ENCODE results near the gene PAK5.

The PAK5 gene

DNA sequence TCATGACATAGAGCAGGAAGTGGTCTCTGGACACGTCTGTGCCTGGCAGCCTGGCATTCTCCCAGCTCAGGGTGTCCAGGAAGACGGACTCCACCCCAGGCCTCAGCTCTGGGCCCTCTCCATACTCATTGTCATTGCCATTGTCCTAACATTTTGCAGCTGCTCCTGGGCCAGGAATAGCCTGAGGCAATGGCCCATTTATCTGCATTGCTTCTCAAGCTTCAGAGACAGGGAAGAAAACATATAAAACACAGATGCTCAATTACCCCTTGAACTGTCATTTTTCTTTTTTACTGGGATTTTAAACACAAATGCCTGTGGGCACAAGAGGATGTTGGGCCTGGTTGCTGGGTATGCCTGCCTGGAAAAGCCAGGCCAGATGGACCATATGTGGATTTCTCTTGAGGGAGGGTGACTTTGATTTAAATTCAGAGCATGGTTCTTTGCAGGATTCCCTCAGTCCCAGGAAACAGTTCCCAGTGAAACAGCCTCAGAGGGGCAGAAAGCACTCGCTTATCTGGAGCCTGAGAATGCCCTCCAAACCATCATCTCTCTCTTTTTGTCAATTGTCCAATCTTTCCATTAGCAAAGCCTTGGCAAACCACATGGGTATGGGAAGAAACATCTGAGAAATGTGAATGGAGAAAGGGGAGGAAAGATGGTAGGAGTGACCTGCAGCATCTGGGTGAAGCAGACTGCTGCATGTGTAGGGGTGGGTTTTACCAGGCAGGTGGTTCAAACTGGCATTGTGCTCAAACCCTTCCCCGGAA lies 306.6 kb downstream of the PAK5 start:
- H3K4me3 ChIP-seq (ENCODE audit: low read depth, low read length), result no peak overlapping the region

DNA sequence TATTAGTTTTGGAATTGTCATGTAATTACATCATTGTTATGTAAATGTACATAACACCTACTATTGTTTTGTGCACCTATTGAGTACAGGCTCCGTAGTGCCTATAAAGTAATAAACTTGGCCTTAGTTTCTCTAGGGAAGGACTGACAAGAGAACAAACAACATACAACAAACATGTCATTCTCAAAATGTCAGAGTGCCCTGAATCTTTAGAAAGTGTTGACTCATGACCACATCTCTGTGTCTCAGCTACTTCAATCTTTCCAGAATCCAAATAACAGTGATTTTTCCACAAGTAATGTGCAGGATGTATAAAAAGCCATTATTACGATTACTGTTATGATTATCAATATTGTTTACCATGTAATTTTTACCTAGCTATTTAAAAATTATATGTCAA lies 307.3 kb downstream of the PAK5 start:
- H3K4me3 ChIP-seq (ENCODE audit: low read depth, low read length), result no peak overlapping the region

DNA sequence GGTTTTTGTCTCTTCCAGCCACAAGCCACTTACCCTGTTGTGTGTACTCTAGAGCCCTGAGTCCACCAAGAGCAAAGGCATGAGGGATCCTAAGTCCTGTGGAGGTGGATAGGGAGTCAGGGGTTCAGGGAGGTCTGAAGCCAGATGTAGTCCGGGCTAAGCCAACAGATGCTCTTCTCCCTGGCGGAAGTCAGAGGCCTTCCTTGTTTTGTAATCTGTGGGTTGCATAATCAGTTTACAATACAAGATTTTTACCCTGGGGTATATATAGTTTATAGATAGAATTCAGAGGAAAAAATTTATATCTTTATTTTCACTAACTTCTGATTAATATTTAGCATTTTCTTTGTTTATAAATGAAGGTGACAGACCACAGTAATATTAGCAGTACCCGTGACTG lies 315.2 kb downstream of the PAK5 start:
- H3K4me3 ChIP-seq (ENCODE audit: low read depth, low read length), result no peak overlapping the region

DNA sequence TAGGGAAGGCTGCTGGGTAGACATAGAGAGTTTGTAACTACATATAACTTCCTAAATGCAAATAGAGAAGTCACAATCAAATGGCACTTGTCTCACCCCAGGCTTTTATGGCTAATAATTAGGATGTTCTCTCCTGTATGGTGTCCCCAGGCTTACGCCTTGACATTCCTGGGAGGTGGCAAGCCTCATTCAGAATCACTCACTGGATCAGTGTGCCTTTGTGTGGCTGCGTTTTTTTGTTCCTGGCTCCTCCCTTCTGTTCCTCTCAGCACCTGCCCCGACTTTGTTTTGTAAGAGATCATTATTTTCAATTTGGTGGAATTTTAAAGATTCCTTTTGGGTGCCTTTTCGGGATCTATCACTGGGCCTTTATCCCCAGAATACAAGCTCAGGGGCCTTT lies 318.8 kb downstream of the PAK5 start:
- no peak overlapping the region for H3K4me3 ChIP-seq (ENCODE audit: low read depth, low read length)

DNA sequence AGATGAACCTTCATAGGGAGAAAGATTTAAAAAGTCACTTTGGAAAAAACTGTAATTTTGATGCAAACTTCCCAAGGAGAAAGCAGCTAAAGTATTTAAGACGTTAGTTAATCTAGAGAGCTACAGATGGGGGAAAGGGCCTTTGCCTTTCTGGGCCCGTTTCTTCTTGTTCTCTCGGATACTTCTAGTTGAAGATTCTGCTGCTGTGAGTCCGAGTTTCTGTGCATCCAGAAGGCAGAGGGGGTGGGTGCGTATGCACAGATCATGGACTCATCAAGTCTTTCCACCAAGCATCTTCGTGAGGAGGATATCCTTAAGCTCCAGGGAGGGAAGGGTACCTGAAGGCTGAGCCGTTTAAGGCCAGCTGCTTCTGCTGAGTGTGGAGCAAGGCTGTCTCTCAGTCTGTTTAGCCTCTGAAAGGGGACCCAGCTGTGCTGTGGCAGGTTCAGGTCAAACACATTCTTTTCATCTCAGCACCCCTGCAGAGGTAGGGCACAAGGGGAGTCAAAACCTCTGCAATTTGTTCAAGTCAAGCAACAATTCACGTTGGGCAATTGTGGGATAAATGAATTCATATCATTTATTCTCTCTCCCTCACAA lies 320.2 kb downstream of the PAK5 start:
- H3K4me3 ChIP-seq (ENCODE audit: low read depth, low read length), result no peak overlapping the region

DNA sequence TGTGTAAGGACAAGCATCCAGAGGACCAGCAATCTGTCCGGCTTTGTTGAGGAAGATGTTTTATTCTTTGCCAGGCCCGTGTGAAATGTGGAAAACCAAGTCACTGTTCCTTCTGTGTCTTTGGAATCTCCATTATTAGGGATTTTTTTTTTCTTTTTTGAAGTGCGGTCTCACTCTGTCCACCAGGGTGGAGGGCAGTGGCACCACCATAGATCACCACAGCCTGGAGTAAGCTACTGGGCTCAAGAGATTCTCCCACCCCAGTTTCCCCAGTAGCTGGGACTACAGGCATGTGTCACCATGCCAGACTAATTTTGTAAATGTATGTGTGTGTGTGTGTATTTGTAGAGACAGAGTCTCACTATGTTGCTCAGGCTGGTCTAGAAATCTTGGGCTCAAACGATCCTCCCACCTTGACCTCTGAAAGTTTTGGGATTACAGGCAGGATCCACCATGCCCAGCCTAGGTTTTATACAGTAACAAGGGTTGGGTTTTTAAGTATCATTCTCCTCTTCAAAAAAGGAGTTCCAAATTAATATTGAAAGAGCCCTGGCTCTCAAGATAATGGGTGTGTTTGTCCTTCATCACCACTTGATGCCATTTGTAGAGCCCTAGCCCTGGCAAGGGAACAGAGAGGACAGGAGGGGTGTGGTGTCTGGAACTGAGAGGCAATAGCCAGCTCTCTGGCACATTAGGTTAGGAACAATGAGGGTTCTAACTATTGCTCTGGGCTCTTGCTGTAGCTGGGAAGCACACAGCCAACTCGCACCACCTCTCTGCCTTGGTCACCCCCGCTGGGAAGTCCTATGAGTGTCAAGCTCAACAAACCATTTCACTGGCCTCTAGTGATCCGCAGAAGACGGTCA lies 321.3 kb downstream of the PAK5 start:
- H3K4me3 ChIP-seq (ENCODE audit: low read depth, low read length), result no peak overlapping the region

DNA sequence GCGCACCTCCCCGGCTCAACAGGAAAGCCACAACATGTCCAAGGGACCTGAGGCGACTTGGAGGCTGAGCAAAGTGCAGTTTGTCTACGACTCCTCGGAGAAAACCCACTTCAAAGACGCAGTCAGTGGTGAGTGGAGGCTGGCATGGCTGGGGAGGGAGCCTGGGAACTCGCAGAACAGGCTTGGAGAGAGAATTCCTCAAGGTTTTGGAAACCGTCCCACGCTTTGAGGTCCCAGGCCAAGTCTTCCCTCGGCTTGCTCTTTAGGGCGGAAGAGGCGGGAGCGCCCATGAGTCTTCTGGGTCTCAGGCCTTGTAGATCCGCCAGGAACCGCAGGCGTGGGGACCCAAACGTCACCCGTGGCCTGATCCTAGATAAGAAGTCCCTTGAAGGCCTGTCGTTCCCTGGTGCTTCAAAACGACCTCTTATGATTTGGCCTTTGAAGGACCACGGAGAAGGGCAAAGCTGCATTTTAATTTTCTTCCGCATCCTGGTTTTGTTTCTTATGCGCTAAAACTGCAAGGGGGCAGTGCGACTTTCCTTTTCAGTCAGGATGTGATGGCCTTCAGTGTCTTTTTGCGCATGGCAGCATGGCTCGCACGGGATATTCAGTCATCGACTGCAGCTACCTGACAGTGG lies 322.5 kb downstream of the PAK5 start:
- peak overlapping the region; percentile 33 for H3K4me3 ChIP-seq (ENCODE audit: low read depth, low read length)

DNA sequence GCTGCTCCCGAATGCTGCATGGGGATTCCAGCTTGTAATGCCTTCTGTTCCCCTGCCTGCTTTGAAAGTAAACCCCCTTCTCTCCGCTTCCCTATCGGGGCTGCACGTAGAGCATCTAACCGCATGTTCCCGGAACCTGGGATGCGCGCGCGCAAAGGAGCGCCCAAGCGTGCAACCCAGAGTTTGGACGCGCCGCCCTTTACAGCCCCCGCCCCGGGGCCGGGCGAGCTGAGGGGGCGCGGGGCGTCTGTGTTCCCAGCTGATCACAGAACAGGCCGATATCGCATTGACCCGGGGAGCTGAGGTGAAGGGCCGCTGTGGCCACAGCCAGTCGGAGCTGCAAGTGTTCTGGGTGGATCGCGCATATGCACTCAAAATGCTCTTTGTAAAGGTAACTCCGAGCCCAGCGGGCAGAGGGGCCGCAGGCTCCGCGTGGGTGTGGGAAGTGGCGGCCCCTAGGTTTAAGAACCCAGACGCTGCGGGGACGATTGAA lies 323.1 kb downstream of the PAK5 start:
- H3K4me3 ChIP-seq (ENCODE audit: low read depth, low read length), result peak overlapping the region; percentile 33

DNA sequence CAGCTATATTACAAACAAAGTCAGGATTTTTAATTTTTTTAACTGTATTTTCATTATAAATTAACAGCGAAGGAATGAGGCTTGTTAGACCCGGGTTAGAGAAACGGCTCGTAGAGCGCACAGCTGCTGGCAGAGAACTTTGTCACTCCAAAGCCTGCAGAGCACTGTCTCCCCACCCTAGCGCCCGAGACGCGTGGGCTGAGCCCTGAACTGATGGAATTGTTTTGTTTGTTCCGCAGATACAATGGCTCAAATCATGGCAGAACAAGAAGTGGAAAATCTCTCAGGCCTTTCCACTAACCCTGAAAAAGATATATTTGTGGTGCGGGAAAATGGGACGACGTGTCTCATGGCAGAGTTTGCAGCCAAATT lies 323.7 kb downstream of the PAK5 start:
- peak overlapping the region; percentile 44 for H3K4me3 ChIP-seq (ENCODE audit: low read depth, low read length)

DNA sequence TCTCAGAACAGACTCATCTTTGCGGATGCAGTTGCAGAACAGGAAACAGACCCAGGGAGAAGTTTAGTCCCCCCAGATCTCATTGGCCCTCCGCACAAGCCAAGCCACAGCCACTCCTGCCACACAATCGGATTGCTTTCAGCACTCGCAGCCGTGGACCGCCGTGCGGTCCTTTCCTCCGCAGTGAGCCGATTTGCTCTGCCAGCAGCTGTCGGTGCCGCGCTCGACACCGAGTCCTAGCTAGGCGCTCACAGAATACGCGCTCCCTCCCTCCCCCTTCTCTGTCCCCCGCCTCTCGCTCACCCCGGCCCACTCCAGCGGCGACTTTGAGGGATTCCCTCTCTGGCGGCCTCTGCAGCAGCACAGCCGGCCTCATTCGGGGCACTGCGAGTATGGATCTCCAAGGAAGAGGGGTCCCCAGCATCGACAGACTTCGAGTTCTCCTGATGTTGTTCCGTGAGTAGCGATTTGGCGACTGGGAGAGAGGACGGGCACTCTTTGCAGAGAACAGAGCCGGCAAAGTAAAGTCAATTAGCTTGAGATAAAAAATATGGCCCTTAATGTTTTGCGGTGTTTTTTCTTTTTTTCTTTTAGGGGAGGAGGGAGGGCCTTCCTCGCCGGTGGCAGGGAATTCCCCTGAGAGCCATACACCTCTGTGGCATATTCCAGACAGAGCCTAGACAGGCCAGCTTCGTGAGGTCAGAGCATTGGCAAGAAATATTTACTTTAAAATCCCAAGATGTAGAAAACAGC lies 324.2 kb downstream of the PAK5 start, which contains the start of gene LAMP5:
Gene LAMP5, plus strand, starts transcription at position 130 of the 753 bp plus-strand sequence. Its CDS starts 263 bp downstream, at position 393.
- H3K4me3 ChIP-seq (ENCODE audit: low read depth, low read length), result peak within 1 kb of the TSS; percentile 44

DNA sequence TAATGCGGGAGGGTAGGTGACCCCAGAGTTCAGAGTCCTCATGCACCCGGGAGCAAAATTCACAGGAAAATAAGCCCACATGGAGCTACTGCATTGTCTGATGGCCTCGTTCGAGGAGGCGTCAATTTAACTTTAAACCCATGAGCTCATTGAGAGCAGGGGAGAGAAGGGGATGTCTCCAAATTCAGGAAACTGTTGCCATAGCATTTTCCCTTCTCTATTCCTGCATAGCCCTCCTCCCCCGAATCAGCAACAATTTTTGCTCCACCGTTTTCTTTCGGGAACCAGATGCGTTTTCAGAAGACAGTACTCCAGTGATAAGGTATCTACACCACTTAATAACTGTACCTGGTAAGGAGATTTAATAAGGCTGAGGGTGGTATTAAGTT lies 324.8 kb downstream of the PAK5 start:
- H3K4me3 ChIP-seq (ENCODE audit: low read depth, low read length), result peak overlapping the region; percentile 10

DNA sequence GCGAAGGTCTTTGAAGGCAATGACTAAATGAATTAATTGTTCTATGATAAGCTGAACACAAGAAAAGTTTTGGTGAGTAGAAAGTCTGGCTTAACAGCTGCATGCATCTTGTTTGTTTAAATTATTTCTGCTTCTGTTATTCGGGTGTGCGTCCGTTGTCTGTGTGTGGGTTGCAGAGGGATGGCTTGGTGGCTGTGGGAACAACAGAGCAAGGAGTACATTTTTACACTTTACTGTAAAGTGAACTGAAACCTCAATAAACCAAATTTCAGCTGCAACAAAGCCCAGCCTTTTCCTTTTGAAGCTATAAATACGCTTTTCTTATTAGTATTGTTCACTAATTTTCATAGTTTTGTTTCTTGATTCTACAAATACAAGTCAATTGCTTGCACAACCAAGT lies 328.0 kb downstream of the PAK5 start:
- H3K4me3 ChIP-seq (ENCODE audit: low read depth, low read length), result no peak overlapping the region

DNA sequence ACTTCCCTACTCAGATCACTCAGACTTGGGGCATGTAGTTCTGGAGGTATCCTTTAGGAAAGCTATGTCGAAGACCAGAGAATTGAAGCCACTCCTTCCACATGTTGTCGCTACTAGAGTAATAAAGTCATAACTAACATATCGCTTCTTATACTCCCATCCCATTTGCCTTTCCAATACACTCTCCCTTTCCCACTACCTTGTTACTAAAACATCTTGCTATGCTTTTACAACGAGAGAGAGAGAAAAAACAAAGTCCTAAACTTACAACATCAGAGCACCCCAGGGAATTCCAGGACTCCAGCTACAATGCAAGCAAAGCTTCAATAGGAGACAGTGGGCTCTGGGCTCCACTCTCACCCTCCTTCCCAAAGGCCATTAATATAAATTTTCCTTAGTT lies 329.6 kb downstream of the PAK5 start:
- no peak overlapping the region for H3K4me3 ChIP-seq (ENCODE audit: low read depth, low read length)

DNA sequence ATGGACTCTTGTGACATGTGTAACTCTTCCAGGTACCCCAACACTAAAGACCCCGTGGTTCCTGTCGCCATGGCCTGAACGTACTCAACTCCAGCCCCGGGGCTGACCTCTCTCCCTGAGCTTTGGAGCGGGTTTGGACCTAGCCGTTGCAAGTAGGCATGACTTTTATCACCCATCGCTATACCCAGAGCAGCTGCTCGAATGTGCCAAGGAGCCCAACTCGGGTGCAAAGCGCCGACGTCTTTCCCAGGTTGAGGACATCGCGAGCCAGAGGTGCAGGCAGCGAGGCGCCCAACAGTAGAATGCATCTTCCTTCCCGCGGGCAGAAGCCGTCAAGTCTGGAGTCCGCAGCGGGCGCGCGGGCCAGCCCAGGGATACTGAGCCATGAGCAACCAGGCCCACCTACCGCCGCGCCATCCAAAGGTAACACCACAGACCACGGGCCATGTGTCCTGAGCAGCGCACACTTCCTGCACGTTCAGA lies 330.1 kb downstream of the PAK5 start:
- H3K4me3 ChIP-seq (ENCODE audit: low read depth, low read length), result no peak overlapping the region

DNA sequence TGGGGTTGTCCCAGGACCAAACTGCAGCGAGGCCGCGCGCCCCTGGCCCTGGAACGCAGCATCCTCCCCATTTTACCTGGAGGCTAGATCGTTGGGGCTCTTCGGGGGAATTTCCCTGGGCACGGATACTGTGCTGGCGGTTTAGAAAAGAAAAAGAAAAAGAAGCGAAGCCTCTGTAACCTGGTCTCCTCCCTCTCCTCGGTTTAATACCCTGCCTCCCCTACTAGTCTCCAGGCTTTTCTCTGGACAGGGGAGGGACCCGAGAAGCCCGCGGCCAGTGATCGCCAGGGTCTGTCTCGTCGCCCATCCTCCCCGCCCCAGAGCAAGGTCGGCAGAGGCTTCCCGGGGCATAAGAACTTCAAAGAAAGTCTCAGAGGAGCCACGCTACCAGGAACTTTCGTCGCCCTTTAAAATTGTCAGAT lies 330.6 kb downstream of the PAK5 start:
- H3K4me3 ChIP-seq (ENCODE audit: low read depth, low read length), result no peak overlapping the region

DNA sequence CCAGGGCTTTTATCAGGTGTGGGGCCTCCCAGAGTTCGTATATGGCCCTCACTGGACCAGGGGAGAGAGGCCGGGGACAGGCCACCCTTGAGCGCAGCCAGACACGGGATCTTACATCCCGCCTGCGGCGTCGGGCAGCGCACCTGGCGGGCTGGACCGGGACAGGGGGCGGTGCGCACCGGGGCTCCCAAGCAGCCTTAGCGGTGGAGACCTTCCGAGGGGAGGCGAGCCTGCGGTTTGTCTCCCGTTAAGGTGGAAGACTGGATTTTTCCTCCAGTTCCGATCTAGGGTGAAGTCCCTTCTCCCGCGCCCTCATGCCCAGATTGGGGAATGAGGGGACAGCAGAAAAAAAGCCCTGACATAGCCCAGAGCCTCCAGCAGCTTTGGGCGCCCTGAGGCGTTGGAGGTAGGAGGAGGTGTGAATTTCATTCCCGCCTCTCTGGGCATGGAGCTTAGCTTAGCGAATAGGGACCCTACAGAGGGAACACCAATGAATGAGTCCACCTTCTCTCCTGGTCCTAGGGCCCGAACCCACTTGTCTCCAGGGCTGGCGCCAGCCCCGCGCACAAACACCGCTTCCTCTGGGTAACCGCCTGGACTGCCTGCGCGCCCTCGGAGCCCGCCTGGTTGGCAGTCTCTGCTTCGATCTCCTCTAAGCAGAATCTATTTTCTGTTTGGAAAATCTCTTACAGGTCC lies 331.2 kb downstream of the PAK5 start:
- H3K4me3 ChIP-seq (ENCODE audit: low read depth, low read length), result no peak overlapping the region

DNA sequence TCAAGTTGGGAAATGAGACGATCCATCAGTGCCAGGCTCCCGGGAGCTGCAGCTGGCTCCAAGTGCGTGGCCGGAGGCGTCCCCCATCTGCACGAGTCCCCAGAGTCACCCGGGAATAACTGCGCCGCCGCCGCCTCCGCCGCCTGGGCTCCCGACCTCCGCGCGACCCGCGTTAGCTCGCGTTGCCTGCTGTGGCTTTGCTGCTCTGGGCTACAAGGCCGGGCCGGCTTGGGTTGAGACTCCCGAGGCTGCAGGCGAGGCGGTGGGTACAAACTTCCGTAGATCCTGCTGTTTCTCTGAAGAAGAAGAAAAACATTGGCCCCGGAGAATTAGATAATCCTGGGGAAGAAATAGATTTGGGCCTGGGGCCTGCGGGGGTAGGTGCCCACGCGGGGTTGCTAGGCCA lies 331.9 kb downstream of the PAK5 start:
- no peak overlapping the region for H3K4me3 ChIP-seq (ENCODE audit: low read depth, low read length)

DNA sequence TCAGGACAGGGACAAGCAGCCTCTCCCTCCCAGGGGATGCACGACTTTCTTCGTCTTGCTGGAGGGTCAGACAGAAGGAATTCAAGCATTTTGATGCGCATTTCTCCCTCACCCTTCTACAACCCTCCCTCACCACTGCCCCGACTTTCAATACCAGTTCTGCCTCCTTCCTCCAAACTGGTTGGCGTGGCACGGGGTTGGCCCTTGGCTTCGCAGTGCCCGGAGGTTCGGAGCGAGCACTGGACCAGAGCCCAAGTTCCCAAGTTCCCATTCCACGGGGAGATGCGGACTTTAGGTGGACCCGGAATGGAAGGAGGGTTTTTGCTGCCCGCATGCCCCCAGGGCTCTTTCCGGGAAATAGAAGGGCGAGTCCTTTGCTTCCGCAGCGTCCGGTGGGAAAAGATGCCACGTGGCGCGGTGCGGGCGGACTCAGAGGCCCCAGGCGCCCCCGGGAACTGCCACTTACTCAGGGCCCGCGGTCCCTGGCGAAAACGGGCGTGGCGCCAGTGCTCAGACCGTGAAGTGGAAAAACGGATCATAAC lies 332.5 kb downstream of the PAK5 start:
- no peak overlapping the region for H3K4me3 ChIP-seq (ENCODE audit: low read depth, low read length)

DNA sequence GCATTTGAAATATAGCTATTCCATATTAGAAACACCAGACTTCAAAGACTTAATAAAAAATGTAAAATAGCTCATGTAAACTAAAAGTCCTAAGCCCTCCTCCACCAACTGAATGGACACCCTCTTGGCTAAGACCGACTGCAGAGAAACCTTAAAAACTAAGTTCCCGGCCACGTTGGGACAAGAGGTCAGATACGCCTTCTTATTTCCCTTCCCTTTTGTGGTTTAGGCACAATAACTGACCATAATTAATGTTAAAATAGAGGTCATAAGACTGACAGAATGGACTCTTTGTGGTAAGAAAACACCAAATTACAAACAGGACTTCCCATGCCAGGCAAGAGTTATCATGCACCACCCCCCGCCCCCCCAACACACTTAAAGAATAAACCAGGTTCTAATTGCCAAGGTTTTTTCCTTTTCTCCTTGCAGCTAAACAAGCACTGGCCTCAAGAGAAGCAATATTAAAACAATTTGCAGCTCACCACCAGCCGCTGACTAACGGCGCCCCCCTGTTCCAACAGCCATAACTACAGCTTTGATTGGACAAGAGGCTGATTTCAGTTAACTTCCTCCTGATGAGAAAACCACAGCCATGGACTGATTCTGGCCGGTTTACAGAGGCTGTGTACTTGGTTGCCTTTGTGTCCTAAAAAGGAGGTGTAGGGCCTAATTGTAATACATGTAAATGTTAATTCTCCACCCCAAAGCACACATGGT lies 335.2 kb downstream of the PAK5 start:
- no peak overlapping the region for H3K4me3 ChIP-seq (ENCODE audit: low read depth, low read length)
